HG02642 (cell line): ENCODE data around the gene AHDC1.

Experiments used
- ATAC-seq: cut with Tn5 transposase; IDR thresholded peaks from one replicate; pipeline ENCODE4 v1.9.1; 2021; ENCODE audit warnings: mild to moderate bottlenecking; ENCODE audit not compliant: unreplicated experiment, poor library complexity

Gene AHDC1

DNA sequence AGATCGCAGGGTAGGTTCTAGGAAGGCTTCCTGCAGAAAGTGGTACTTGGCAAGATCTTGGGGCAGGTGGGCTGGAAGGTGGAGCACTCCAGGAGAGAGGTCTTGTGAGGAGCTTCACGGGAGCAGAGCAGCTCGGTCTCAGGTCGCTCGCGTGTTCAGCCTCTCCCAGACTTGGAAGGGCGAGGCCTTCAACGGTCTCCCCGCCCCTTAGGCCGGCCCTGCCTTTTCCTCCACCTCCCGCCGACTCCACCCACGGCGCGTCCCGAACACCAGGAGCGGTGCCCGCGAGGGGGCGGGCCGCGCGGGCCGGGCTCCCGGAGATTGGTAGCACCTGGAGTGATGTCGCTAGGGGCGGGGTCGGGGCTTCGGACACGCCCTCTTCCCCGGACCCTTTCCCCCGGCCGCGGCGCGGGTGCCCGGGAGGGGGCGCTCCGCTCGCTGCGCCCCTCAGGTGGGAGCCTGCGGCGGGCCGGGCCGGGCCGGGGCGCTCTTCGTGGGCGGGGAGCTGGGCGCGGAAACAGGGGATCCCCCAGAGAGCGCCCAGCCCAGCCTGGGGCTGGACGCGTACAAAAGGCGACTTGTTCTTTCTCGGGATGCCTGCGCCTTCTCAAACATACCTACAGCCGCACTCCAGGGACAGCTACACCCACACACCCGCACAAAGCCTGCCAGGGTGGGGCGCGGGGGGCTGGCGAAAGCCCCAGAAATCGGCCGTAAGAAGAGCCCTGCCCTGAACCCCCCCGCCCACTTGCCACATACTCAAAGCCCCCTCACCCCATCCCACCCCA, 35.5 kb downstream of the AHDC1 start:
- ATAC-seq, result peak; percentile 92

DNA sequence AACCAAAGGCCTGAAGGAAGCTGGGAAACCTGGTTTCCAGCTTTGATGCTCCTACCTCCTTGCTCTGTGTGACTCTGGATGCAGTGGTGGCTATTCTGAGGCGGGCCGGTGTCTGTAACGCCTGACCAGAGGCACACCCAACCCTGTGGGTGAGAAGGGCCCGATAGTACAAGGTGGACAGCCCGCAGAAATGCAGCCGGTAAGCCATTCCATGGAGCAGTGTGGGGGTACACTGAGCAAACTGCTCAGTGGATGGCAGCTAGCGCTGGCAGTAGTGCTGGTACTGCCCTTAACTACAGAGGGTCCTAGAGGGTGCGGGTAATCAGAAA, 36.0 kb downstream of the AHDC1 start:
- ATAC-seq, result no peak

DNA sequence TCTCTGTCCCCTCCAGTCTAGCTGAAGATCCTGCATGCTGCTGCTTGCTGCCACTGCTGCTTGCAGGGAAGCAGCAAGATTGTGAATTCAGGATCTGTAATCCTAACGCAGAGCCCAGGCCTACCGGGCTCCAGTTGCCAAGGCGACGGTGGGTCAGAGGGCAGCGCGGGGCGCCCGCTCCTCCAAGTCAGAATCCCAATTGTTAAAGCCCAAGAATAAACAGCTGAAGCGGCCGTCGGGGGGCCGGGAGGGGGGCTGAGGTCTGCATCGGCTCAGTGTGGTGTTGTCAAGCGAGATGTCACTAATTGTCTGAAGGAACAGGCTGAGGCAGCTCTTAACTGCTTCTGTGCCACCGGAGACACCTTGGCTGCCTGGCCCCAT, 36.8 kb downstream of the AHDC1 start:
- ATAC-seq, result no peak

DNA sequence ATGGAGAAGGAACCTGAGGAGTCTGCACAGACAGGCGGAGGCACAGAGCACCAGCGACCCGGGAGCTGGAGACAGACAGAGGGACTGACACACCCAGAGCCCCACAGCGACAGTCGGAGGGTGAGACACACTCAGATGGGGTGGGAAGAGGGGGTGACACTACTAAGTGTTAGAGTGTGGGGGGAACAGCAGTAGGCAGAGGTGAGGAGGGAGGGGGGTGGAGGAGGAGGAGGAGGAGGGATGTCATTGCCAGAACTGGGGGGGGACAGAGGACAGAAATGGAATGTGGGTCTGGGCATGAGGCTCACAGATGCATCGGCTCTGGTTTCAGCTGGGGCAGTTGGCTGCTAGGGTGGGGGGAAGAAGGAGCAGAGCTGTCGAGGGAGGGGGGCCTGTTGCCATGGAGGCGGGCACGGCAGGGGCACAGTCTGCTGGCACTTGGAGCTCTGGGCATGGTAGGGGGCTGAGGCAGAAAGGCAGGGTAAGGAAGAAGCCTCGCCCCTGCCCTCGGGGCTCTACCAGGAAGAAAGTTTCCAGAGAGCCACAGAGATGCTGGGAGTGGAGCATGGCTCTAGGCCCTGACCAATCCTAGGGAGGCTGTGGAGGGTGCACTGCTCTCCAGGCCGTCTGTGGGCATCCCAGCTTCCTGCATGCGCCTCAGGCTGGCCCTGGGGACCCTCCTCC, 37.3 kb downstream of the AHDC1 start:
- no peak for ATAC-seq

DNA sequence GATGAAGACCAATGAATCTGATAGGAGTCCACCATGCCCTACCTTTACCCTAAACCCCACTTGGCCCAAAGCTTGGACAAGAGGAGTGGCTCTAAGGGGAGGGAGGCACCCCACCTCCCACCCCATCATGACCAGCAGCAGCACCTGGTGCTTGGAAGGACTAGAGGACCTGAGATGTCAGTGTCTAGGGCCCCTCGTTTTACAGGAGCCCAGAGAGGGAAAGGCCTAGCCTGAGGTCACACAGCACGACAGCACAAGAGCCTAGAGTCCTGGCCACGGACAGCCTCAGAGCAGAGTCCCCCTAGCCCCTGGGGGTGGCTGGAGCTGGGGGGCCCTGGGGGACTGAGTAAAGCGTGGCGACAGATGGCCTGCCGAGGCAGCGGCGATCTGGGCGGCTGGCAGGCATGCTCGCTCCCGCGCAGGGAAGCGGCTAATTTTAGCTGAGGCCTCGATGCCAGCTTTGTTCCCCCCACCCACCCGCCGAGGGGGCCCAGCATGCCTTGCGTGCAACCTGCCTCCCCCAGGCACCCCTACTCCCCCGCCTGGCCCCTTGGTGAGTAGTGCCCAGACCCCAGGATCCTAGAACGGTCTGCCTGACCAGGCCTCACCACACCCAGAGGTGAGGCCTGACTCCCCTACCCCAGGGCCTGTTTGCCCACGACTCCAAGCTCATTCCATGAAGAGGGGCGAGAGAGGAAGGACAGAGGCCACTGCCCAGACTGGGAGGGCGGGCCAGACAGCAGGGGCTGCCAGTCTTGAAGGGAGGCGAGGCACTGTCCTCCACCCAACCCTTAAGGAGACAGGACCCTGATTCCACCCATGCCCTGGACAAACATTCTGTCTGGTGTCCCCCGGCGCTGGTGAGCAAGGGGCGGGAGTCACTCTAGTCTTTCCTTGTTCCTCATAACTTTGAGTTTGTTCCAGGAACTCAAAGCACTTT, 39.0 kb downstream of the AHDC1 start:
- ATAC-seq, result no peak

DNA sequence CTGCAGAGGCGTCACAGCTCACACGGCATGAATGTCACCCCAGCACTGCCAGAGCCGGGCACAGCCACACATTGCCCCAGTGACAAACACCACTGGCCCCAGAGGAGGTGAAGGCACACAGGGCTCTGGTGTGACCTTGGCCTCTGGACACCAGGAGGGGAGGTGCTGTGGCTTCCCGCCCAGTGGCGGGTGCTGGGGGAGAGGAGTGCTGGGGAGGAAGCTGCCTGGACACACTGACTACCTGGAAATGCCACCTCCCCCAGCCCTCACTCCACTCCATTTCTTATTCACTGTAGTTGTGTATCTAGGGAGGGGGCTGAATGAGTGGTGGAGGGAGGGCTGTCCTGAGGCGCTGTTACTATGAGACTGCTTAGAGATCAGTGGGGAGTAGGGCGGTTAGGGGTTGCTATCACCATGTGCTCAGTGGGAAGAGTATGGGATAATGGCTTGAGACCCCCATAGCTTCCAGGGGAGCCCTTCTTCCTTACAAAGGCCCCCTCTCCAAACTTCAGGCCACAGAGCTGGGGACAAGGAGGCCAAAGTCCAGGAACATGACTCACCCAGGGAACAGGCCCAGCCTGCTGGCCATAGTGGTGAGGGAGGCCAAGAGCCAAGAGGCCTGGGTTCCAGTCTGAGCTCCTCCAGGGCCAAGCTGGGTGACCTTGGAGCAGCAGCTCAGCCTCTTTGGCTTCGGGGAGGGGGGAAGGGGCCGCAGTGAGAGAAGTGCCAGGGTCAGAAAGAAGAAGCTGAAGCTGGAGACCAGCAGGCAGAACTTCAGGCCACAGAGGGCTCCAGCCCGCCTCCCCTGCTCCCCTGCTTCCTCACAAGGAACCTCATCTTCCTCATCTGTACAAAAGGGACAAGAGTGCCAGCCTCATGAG, 40.1 kb downstream of the AHDC1 start:
- ATAC-seq, result no peak

DNA sequence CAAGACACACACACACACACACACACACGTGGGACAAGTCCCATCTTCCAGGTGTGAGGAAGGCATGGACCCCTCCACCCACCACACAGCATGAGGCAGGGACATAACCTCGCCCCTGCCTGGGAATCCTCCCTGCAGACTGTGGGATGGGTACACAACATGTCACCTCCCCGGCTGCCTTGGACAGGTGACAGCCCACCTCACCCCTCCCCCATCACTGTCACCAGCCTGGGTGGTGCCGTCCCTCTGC, 40.7 kb downstream of the AHDC1 start:
- ATAC-seq, result no peak

DNA sequence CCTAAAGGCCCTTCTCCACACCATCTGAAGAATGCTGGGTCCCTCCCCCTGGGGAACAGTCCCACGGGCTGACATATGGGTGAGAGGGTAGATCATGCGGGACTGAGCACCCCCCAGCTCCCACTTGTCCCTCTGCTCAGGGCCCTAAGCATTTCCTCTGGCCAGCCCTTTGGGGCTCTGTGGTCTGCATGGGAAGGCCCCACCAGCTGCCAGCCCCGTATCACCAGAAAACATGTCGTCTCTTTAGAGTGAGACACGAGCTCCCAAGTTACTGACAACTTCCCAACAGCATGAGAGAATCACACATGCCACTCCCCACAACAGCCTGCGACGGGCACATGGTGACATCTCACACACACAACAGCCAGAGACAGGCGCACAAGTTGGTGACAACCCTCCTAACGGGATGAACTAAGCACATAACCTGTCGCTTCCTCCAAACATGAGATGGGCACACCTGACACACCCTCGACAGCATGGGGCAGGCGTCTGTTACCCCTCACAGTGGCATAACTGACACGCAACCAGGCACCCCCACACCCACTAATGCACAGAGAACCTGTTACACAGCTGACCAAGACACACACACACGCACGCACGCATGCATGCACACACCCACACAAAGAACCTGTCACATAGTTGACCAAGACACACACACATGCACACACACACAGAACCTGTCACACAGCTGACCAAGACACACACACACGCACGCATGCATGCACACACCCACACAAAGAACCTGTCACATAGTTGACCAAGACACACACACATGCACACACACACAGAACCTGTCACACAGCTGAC, 41.2 kb downstream of the AHDC1 start:
- ATAC-seq, result no peak

DNA sequence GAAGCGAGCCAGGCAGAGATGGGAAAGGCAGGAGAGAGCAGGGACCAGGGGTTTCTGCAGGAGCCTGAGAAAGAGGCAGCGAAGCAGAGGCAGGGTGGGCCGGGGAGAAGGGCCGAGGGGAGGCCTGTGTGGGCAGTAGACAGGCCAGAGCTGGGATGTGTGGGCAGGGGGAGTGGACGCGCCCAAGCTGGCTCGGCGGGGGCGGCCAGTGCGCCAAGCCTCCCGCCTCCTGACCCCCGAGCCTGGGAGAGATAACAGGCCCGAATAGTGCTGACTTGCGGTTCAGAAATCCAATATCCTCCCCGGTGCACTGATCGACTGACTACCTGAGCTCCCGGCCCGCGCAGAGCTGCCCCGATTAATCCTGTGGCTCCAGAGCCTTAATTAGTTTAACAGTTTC, 41.9 kb downstream of the AHDC1 start:
- no peak for ATAC-seq

DNA sequence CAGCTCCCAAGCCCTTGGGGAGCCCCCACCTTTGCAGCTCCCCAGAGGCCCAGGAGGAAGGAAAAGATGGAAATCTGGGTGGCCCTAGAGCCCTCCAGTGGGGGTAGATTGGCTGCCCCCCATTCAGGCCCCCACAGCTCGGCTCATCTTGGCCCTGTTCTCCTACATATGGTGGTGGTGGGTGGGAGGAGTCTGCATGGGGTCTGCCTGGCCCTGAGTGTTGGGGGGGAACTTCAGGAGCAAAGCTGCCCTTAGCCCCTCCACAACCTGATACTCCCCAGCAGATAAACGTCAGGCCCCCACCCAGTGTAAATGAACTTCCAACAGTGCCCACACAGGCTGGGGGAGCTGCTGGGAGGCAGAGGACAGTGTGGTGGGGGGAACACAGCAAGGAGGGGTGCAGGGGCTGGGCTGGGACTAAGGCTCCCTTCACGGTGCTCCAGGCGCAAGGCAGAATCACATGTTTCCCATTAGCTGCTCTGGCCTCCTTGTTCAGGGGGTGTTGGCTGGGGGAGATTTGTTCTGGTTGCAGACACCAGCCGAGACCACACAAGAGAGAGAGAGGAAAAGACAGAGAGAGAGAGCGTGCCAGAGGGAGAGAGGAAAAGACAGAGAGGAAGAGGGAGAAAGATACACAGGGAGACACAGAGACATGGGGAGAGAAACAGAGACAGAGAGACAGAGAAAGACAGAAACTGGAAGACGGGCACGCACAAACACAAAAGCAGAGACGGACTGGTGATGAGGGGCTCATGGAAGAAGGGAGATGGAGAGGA, 42.6 kb downstream of the AHDC1 start:
- no peak for ATAC-seq

DNA sequence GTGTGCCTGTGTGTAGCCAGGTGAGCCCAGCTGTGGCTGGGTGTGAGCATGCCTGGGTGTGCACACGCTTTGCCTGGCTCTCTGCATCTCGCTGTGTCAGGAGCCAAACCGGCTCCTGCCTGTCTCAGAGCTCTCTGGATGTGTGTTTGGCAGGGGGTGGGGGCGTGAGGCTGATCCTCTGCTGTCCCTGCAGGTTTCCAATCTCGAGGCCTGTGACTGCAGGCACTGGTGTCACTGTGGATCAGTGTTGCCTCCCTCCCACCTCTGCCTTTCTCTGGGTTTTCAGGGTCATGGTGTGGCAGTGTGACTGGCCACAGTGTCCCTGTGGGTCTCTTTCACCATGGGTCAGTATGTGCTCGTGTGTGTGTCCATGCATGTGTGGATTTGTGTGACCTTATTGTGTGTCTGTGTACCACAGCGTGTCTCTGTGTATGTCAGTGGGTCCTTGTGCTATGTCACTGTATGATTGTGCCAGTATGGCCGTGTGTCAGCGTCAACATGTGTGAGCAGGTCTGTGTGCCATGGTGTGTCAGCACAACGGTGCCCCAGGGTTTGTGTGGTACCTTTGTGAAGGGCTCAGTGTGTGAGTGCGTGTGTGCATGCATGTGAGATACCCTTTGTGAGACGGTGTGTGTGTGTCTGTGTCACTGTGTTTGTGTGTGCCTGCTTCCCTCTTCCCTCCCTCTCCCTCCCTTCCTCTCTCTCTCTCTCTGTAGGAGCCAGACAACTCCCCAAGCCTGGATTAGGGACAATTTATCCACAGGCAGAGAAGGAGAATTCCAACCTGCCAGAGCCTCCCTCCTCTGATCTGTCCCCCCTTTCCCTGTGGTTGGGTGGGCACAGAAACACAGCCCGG, 43.4 kb downstream of the AHDC1 start:
- no peak for ATAC-seq

DNA sequence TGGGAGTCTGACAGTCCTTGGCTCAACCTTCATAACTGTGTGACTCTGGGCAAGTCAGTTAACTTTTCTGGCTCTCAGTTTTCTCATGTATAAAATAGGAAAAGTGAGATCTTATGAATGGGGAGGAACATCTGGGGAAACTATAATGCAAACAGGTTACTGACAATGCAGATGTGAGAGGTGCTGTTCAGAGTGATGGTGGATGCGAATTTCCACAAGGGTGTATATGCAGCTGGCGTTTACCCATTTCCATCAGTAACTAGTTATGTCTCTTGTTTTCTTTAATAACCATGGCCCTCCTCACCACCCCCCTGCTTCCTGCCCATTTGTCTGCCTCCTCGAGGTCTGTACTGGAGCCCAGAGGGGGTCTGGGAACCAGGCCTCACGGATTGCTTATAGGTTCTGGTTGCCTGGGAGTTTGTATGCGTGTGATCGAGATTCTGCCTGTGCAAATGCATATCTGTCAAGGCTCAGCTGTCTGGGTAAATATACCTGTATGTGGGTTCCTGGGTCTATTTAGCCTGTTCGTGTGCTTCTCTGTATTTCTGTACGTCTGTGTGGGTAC, 44.4 kb downstream of the AHDC1 start:
- ATAC-seq, result no peak

DNA sequence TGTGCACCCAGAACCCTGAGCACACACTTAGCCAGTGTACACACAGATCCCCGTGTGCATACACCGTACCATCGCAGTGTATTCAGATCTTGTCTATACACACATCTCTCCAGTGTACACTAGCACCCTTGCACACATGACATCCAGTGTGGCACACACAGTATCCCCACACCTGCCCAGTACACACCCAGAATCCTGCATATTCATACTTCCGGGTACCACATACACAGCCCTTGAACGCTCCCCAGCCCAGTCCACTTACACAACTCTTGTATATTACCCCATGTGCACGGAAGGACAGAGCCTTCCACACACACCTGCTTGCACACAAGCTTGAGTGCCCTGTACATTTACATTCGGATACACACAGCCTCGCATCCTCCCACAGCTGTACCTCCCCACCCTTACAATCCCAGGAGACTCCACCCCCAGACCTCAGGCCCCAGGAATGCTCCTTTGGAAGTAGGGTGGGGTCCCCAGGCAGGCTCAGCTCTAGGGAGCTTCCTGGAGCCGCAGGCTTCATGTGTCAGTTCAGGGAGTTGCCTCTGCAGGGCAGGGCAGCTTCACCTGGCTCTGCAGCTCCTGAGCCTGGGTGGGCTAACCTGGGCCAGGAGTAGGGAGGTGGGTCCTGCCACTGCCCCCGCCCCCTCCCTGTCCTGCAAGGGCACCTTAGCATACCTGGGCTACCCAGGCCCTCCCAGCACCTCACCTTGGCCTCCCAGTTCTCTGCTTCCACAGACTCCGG, 46.2 kb downstream of the AHDC1 start:
- no peak for ATAC-seq

DNA sequence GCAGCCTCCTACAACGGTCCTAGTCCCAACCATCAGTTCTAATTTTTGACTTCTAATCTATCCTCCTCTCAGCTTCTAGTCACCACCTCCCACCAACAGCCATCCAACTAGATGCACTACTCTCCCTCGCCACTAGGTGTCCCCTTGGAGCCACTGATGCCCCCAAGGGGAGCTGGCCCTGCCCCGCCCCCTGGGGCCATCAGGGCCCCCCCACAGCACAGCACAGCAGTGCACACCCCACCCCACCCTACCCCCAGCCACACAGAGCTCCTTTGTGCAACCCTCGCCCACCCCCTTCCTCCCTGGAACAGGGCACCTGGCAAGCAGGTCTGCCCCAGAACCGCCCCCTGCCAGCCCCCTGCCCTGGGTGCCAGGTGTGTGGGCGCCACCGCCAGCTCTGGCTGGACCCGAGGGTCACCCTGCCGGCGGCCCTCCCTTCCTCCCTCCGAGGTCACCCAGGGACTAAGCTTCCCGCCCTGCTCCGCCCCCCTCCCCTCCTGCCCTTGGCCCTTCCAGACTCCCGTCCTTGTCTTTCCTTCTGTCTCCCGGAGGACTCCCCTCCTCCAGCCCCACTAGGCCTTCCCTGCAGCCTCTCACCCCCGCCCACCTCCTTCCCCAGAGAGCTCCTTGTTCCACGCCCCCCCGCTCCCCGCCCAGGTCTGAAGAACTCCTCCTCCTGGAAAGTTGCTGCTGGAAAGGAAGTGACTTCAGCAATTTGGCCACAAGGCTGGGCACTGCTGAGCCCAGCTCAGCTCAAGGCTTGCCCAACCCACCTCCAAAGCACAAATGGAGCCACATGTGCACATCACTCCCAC, 47.0 kb downstream of the AHDC1 start:
- ATAC-seq, result no peak

DNA sequence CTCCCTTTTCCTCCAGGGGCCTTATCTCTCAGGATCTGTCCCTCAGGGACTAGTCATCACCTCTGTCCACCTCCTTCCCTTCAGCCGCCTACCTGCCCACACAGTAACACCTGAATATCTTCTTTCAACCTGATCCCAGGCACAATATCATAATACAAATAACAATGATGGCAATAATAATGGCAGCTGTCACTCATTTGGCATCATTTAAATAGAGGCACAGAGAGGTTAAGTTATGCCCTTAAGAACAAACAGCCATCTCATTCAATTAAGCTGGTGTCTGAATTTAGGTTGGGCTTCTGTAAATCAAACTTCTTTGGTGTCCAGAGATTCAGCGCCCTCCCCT, 47.5 kb downstream of the AHDC1 start:
- ATAC-seq, result no peak

DNA sequence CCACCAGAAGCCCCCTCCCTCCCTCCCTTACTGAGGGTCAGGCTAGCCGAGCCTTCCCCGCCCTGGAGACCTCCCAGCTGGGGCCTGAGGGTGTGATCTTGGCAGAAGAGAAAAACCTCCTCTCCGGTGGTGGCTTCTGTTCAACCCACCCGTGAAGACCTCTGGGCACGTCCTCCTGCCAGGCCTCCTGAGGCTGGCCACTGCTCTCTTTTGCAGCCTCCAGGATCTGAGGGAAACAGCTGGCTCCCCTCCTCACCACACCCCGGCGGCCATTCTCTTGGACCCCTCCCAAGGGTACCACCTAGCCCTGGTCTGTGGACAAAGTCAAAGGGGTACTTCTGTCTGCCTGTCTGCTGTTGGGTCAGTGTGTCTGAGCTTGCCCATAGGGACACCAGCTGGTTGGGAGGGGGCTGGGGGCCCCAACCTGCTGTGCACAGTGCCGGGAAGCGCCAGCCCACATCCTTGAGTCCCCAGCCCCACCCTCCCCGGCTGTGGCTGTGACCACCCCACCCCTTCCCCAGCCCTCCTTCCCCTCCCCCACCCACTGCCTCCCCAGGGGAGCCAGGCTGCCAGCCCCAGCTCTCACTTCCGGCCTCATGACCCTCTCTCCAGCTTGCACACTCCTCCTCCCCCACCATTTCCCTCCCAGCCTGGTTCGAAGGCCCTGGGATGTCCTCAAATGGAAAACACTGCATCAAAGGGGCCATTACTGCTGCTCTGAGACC, 48.1 kb downstream of the AHDC1 start:
- no peak for ATAC-seq
